ENCODE results near the gene RHBDF2.

The RHBDF2 gene

GRCh38 chr17:76431509-76431908 lies 69.7 kb downstream of the RHBDF2 start:
- TF ChIP-seq CTCF (conservative IDR thresholded peaks at IDR 0.05), result no peak
- no peak overlapping the region for H3K27ac ChIP-seq

GRCh38 chr17:76428511-76428910 lies 72.7 kb downstream of the RHBDF2 start:
- H3K27ac ChIP-seq, result no peak overlapping the region

GRCh38 chr17:76427501-76428231 lies 73.6 kb downstream of the RHBDF2 start:
- no peak overlapping the region for H3K27ac ChIP-seq
- no peak for TF ChIP-seq CTCF (conservative IDR thresholded peaks at IDR 0.05)

More at GRCh38 chr17:76428511-76428910, 72.7 kb downstream of the RHBDF2 start:
- TF ChIP-seq CTCF (conservative IDR thresholded peaks at IDR 0.05), result no peak

- no peak overlapping the region for H3K27ac ChIP-seq
- TF ChIP-seq CTCF (conservative IDR thresholded peaks at IDR 0.05), result no peak
These were observed 74.4 kb downstream of the RHBDF2 start for GRCh38 chr17:76426853-76427252.

- no peak overlapping the region for H3K27ac ChIP-seq
- no peak for TF ChIP-seq CTCF (conservative IDR thresholded peaks at IDR 0.05)
These were observed 78.4 kb downstream of the RHBDF2 start for GRCh38 chr17:76422860-76423259.

GRCh38 chr17:76422406-76422805 lies 78.8 kb downstream of the RHBDF2 start:
- H3K27ac ChIP-seq, result no peak overlapping the region
- no peak for TF ChIP-seq CTCF (conservative IDR thresholded peaks at IDR 0.05)

GRCh38 chr17:76421044-76421407 lies 80.2 kb downstream of the RHBDF2 start:
- no peak overlapping the region for H3K27ac ChIP-seq
- no peak for TF ChIP-seq CTCF (conservative IDR thresholded peaks at IDR 0.05)
